K562 (cell line): ENCODE data around the gene SLC20A1. TPM values are rescaled to one million over a fixed set of nuclear protein-coding genes. Genes with fewer than 3 reads are reported as not detected.
A peak's percentile ranks its signal among the peaks of the same experiment; 100 is the strongest.

Experiments
- ARNT ChIP-seq, 2 experiments: fragments of 450-650 bp; IDR thresholded peaks; 2 replicates each; pipeline ENCODE4 v1.6.1; 2016; ENCODE audit warnings: mild to moderate bottlenecking in 1 of 2
- ATF4 ChIP-seq: fragments of 450-650 bp; formaldehyde crosslinking; IDR thresholded peaks from 2 replicates; pipeline ENCODE4 v1.4.0; 2022; ENCODE audit warnings: mild to moderate bottlenecking, moderate library complexity
- CBFA2T3 ChIP-seq: fragments of 450-650 bp; IDR thresholded peaks from 2 replicates; pipeline ENCODE4 v1.6.1; 2017
- CBX5 ChIP-seq: IDR thresholded peaks from 2 replicates; pipeline ENCODE4 v1.6.1; 2014; ENCODE audit warnings: low read depth, borderline replicate concordance
- CC2D1A ChIP-seq: fragments of 450-650 bp; IDR thresholded peaks from 2 replicates; pipeline ENCODE4 v1.6.1; 2017; ENCODE audit warnings: mild to moderate bottlenecking
- JUN ChIP-seq, 2 experiments: sonication (generic) in 1 of 2; formaldehyde crosslinking in 1 of 2; IDR thresholded peaks; 2 replicates each; pipeline versions ENCODE4 v1.6.1 to v1.8.0; 2012 to 2022; ENCODE audit warnings: borderline replicate concordance in 2 of 2, mild to moderate bottlenecking in 2 of 2, improper control_type of control experiment in 1 of 2, low read depth in 1 of 2, low read length in 1 of 2, missing genetic modification reagents in 1 of 2
- MECOM ChIP-seq: fragments of 250-450 bp; sonication (Bioruptor Pico); IDR thresholded peaks from 2 replicates; pipeline ENCODE4 v1.8.0; 2022; ENCODE audit warnings: inconsistent platforms
- MYC ChIP-seq, 2 experiments: fragments of 250-450 bp in 1 of 2; sonication (Bioruptor Pico) in 1 of 2; IDR thresholded peaks; 2 replicates each; pipeline versions ENCODE4 v1.5.1 to v1.6.1; 2012 to 2021; ENCODE audit warnings: low read depth in 2 of 2, borderline replicate concordance in 1 of 2, improper control_type of control experiment in 1 of 2, low read length in 1 of 2, mild to moderate bottlenecking in 1 of 2, moderate library complexity in 1 of 2
- SOX6 ChIP-seq: fragments of 450-650 bp; IDR thresholded peaks from 2 replicates; pipeline ENCODE4 v1.6.1; 2014; ENCODE audit warnings: mild to moderate bottlenecking
- TAF7 ChIP-seq: fragments of 450-650 bp; IDR thresholded peaks from 2 replicates; pipeline ENCODE4 v1.6.1; 2016; ENCODE audit warnings: missing genetic modification characterization, missing compliant biosample characterization
- TCF7 ChIP-seq: sonication (generic); IDR thresholded peaks from 2 replicates; pipeline ENCODE4 v1.6.1; 2016; ENCODE audit warnings: antibody characterized with exemption, borderline replicate concordance
- TCFL5 ChIP-seq: fragments of 250-450 bp; sonication (Bioruptor Pico); conservative IDR thresholded peaks from 2 replicates; pipeline ENCODE4 v1.6.1; 2021; ENCODE audit warnings: mild to moderate bottlenecking, moderate library complexity, matching md5 sums
- ZC3H4 ChIP-seq: sonication (generic); formaldehyde crosslinking; IDR thresholded peaks from 2 replicates; pipeline ENCODE4 v1.9.0; 2021; ENCODE audit warnings: missing genetic modification reagents, borderline replicate concordance
- ZNF431 ChIP-seq: sonication (generic); formaldehyde crosslinking; IDR thresholded peaks from 2 replicates; pipeline ENCODE4 v1.8.0; 2022; ENCODE audit warnings: mild to moderate bottlenecking, missing genetic modification reagents
- ZNF75A ChIP-seq: fragments of 450-650 bp; formaldehyde crosslinking; IDR thresholded peaks from 2 replicates; pipeline ENCODE4 v1.4.0; 2020; ENCODE audit warnings: mild to moderate bottlenecking
- polyA plus RNA-seq, 8 experiments: library from polyadenylated mRNA; depleted of rRNA in 4 of 8; stranded (reverse) in 5 of 8; unstranded in 3 of 8; fragments of >200 nt; fragmentation: Nextera tagmentation in 2 of 8; fragmentation: Illumina TruSeq in 1 of 8; extraction: Ambion mirVana in 2 of 8; extraction: Trizol in 1 of 8; gene quantifications; 2 replicates each; pipeline versions ENCODE4 v1.2.1 to v1.2.3, GENCODE V29; 2011 to 2014; ENCODE audit warnings: inconsistent platforms in 1 of 8, missing spikeins in 1 of 8
- total RNA-seq, 7 experiments: library from RNA; depleted of rRNA in 6 of 7; stranded (reverse); fragments of >200 nt in 6 of 7; fragmentation: Illumina TruSeq in 2 of 7; extraction: Trizol in 2 of 7; gene quantifications; 2 replicates each; pipeline versions ENCODE4 v1.2.1 to v1.2.3, GENCODE V29; 2011 to 2021; ENCODE audit warnings: low replicate concordance in 1 of 7
- TF ChIP-seq, protein P1 (sequence below): fragments of 250-450 bp; sonication (Bioruptor Pico); IDR thresholded peaks from 2 replicates; pipeline ENCODE4 v1.8.0; 2022; ENCODE audit warnings: inconsistent platforms
- TF ChIP-seq, protein P2 (sequence below): fragments of 450-650 bp; IDR thresholded peaks from 2 replicates; pipeline ENCODE4 v1.6.1; 2014; ENCODE audit warnings: low read depth, mild to moderate bottlenecking, moderate library complexity, borderline replicate concordance
- TF ChIP-seq, protein P3 (sequence below), 3 experiments: fragments of 200-800 bp in 1 of 3; fragments of 250-450 bp in 1 of 3; fragments of 450-650 bp in 1 of 3; sonication (Bioruptor Pico) in 1 of 3; sonication (Bioruptor generic) in 1 of 3; formaldehyde crosslinking in 1 of 3; IDR thresholded peaks; 2 replicates each; pipeline versions ENCODE4 v1.6.1 to v1.8.0; 2016 to 2022; ENCODE audit warnings: mild to moderate bottlenecking in 2 of 3, missing genetic modification characterization in 2 of 3, missing compliant biosample characterization in 1 of 3, moderate library complexity in 1 of 3

Gene SLC20A1
- total and polyA plus RNA-seq, 9 of the 15 experiments (the other 6 are each of a cell fraction or from before 2014, with no cell fraction given): 53.8 to 150 (median 74.7) TPM

DNA sequence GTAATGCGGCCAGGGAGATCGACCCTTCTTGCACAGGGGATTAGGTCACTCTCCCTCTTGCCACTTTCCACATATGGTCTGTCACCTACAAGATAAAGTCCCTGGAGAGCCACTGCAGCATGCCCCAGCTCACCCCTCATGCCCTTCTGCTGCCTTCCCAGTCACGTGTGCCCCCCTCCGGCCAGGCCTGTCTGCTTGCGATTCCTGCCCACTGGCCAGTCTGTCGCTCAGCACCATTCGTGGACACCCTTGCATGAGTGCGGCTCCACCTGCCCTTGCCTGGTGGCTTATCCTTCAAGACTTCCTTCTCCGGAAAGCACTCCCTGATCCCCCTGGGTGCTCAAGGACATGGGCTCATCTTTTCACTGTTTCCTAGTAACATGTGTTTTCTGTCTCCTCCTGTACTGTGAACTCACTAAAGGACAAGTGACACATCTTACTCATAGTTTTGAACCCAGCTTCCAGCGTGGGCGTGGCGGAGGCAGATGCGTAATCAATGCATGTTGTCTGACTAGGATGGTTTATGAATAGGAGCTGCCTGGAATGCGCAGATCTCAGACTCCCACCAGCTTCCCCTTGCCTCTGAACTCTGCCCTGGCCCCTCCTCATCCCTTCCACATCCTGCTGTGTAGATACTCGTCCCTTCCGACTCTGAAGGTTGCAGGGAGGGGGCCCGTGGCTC lies 67.3 kb downstream of the SLC20A1 start (continued):
- TF ChIP-seq, protein P1, sequence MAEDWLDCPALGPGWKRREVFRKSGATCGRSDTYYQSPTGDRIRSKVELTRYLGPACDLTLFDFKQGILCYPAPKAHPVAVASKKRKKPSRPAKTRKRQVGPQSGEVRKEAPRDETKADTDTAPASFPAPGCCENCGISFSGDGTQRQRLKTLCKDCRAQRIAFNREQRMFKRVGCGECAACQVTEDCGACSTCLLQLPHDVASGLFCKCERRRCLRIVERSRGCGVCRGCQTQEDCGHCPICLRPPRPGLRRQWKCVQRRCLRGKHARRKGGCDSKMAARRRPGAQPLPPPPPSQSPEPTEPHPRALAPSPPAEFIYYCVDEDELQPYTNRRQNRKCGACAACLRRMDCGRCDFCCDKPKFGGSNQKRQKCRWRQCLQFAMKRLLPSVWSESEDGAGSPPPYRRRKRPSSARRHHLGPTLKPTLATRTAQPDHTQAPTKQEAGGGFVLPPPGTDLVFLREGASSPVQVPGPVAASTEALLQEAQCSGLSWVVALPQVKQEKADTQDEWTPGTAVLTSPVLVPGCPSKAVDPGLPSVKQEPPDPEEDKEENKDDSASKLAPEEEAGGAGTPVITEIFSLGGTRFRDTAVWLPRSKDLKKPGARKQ (CRISPR knock-in tag): no peak
- no peak for TF ChIP-seq TCFL5 (CRISPR knock-in tag)
- TF ChIP-seq ATF4 (CRISPR knock-in tag): no peak
- TF ChIP-seq CC2D1A: no peak
- TF ChIP-seq ZNF75A (CRISPR knock-in tag): no peak
- peak; percentile 27; the same call in 1 of the 2 replicates for TF ChIP-seq JUN (IDR thresholded peaks at IDR 0.05; ENCODE audit: borderline replicate concordance, low read depth, low read length)
- TF ChIP-seq JUN (CRISPR knock-in tag; IDR thresholded peaks at IDR 0.05; ENCODE audit: borderline replicate concordance): no peak
- TF ChIP-seq ZNF431: no peak
- TF ChIP-seq ARNT (IDR thresholded peaks at IDR 0.05): no peak
- TF ChIP-seq MECOM: no peak
- TF ChIP-seq TAF7 (tag): no peak
- peak; percentile 59; the same call in 1 of the 2 replicates for TF ChIP-seq SOX6
- TF ChIP-seq, protein P2, sequence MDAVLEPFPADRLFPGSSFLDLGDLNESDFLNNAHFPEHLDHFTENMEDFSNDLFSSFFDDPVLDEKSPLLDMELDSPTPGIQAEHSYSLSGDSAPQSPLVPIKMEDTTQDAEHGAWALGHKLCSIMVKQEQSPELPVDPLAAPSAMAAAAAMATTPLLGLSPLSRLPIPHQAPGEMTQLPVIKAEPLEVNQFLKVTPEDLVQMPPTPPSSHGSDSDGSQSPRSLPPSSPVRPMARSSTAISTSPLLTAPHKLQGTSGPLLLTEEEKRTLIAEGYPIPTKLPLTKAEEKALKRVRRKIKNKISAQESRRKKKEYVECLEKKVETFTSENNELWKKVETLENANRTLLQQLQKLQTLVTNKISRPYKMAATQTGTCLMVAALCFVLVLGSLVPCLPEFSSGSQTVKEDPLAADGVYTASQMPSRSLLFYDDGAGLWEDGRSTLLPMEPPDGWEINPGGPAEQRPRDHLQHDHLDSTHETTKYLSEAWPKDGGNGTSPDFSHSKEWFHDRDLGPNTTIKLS: no peak
- TF ChIP-seq CBFA2T3: peak; percentile 71
- no peak for TF ChIP-seq ZC3H4 (CRISPR knock-in tag)
- TF ChIP-seq MYC (IDR thresholded peaks at IDR 0.05; ENCODE audit: low read depth, low read length): peak; percentile 39; the same call in 1 of the 2 replicates
- TF ChIP-seq MYC (CRISPR knock-in tag; IDR thresholded peaks at IDR 0.05; ENCODE audit: borderline replicate concordance, low read depth): no peak
- TF ChIP-seq, protein P3, sequence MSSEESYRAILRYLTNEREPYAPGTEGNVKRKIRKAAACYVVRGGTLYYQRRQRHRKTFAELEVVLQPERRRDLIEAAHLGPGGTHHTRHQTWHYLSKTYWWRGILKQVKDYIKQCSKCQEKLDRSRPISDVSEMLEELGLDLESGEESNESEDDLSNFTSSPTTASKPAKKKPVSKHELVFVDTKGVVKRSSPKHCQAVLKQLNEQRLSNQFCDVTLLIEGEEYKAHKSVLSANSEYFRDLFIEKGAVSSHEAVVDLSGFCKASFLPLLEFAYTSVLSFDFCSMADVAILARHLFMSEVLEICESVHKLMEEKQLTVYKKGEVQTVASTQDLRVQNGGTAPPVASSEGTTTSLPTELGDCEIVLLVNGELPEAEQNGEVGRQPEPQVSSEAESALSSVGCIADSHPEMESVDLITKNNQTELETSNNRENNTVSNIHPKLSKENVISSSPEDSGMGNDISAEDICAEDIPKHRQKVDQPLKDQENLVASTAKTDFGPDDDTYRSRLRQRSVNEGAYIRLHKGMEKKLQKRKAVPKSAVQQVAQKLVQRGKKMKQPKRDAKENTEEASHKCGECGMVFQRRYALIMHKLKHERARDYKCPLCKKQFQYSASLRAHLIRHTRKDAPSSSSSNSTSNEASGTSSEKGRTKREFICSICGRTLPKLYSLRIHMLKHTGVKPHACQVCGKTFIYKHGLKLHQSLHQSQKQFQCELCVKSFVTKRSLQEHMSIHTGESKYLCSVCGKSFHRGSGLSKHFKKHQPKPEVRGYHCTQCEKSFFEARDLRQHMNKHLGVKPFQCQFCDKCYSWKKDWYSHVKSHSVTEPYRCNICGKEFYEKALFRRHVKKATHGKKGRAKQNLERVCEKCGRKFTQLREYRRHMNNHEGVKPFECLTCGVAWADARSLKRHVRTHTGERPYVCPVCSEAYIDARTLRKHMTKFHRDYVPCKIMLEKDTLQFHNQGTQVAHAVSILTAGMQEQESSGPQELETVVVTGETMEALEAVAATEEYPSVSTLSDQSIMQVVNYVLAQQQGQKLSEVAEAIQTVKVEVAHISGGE (CRISPR knock-in tag; IDR thresholded peaks at IDR 0.05): no peak
- TF ChIP-seq CBX5: no peak
- no peak for TF ChIP-seq TCF7
